ENCODE measurements around the gene RALB.

RALB gene, protein sequence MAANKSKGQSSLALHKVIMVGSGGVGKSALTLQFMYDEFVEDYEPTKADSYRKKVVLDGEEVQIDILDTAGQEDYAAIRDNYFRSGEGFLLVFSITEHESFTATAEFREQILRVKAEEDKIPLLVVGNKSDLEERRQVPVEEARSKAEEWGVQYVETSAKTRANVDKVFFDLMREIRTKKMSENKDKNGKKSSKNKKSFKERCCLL
- total RNA-seq, result 15.7 to 22.7 (median 21.0) reads per million in 3 donors

- Histone ChIP-seq H3K4me1 (ENCODE audit: control insufficient read depth, insufficient read depth, low read length, poor library complexity, severe bottlenecking) (peaks cover 8% of the 10 kb centered on the region), H3K9me3 (ENCODE audit: control insufficient read depth, low read length) (no peaks in the 10 kb centered on the region)
These were observed at the start of gene RALB for GRCh38 chr2:120252225-120253020. Gene RALB, plus strand, starts transcription at chr2:120252852. Its CDS starts 25,813 bp downstream, at chr2:120278665.

GRCh38 chr2:120203251-120204021, 49.2 kb upstream of the RALB start:
- no peak for DNase-seq
- Histone ChIP-seq H3K9me3 (ENCODE audit: control insufficient read depth, low read length) (no peaks in the 10 kb centered on the region), H3K27ac (ENCODE audit: insufficient read depth, low read length, poor library complexity, severe bottlenecking) (no peak overlapping the region), H3K27me3 (replicated peaks; ENCODE audit: control insufficient read depth, insufficient read depth, low read length, poor library complexity, severe bottlenecking) (no peaks in the 10 kb centered on the region), H3K36me3 (ENCODE audit: control insufficient read depth, insufficient read depth, low read length) (no peaks in the 10 kb centered on the region), H3K4me1 (ENCODE audit: control insufficient read depth, insufficient read depth, low read length, poor library complexity, severe bottlenecking) (no peaks in the 10 kb centered on the region), H3K4me3 (ENCODE audit: insufficient read depth, low read depth, low read length, poor library complexity, severe bottlenecking) (no peak overlapping the region)

More at GRCh38 chr2:120252225-120253020, at the start of gene RALB:
- no peaks in the 10 kb centered on the region for H3K36me3 ChIP-seq (ENCODE audit: control insufficient read depth, insufficient read depth, low read length)
- DNase-seq, result peak; percentile 97 to 98 (median 98)
- peak within 1 kb of the TSS; percentile 100 for H3K4me3 ChIP-seq (ENCODE audit: insufficient read depth, low read depth, low read length, poor library complexity, severe bottlenecking)
- peak within 1 kb of the TSS; percentile 81 for H3K27ac ChIP-seq (ENCODE audit: insufficient read depth, low read length, poor library complexity, severe bottlenecking)
- no peaks in the 10 kb centered on the region for H3K27me3 ChIP-seq (replicated peaks; ENCODE audit: control insufficient read depth, insufficient read depth, low read length, poor library complexity, severe bottlenecking)

- no peaks in the 10 kb centered on the region for H3K4me1 ChIP-seq (ENCODE audit: control insufficient read depth, insufficient read depth, low read length, poor library complexity, severe bottlenecking)
- DNase-seq, result no peak
- H3K27me3 ChIP-seq (replicated peaks; ENCODE audit: control insufficient read depth, insufficient read depth, low read length, poor library complexity, severe bottlenecking), result no peaks in the 10 kb centered on the region
- H3K4me3 ChIP-seq (ENCODE audit: insufficient read depth, low read depth, low read length, poor library complexity, severe bottlenecking), result no peak overlapping the region
- H3K36me3 ChIP-seq (ENCODE audit: control insufficient read depth, insufficient read depth, low read length), result no peaks in the 10 kb centered on the region
- no peak overlapping the region for H3K27ac ChIP-seq (ENCODE audit: insufficient read depth, low read length, poor library complexity, severe bottlenecking)
- no peaks in the 10 kb centered on the region for H3K9me3 ChIP-seq (ENCODE audit: control insufficient read depth, low read length)
These were observed 48.6 kb upstream of the RALB start for GRCh38 chr2:120204022-120204405.

GRCh38 chr2:120204417-120204816, 48.2 kb upstream of the RALB start:
- H3K36me3 ChIP-seq (ENCODE audit: control insufficient read depth, insufficient read depth, low read length), result no peaks in the 10 kb centered on the region
- no peak overlapping the region for H3K4me3 ChIP-seq (ENCODE audit: insufficient read depth, low read depth, low read length, poor library complexity, severe bottlenecking)
- no peak for DNase-seq
- H3K4me1 ChIP-seq (ENCODE audit: control insufficient read depth, insufficient read depth, low read length, poor library complexity, severe bottlenecking), result no peaks in the 10 kb centered on the region
- H3K27ac ChIP-seq (ENCODE audit: insufficient read depth, low read length, poor library complexity, severe bottlenecking), result no peak overlapping the region
- no peaks in the 10 kb centered on the region for H3K9me3 ChIP-seq (ENCODE audit: control insufficient read depth, low read length)
- H3K27me3 ChIP-seq (replicated peaks; ENCODE audit: control insufficient read depth, insufficient read depth, low read length, poor library complexity, severe bottlenecking), result no peaks in the 10 kb centered on the region

DNA sequence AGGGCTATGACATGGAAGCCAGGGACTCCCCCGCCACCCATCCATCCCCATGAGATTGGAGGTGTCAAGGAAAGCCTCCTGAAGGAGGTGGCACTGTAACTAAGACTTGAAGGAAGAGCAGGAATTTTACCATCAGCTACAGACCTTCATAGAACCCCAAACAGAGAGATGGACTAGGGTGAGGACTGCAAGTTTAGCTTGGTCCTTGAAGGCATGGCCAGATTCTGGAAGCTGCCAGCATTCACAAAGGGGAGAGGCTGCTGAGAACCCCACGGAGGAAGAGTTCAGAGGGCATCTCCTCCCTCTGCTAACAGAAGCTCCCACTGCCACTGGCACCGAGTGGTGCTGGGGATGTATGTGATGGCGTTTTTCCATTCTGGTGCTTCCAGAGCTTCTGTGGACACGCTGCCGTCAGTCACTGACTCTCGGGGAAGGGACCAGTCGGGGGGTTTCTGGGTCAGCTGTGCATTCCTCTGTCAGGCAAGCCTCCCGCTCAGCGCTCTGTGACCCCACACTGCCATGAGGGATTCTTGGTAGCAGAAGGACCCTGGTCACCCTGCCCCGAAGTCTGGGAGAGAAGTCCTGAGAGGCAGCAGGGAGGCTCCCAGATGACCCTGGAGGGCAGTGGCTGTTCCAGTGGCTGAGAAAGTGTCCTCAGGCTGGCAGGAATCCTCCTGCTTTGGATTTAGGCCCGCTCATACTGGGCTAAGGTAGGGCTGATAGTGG, 47.5 kb upstream of the RALB start:
- H3K27ac ChIP-seq (ENCODE audit: insufficient read depth, low read length, poor library complexity, severe bottlenecking), result no peak overlapping the region
- DNase-seq, result no peak
- H3K27me3 ChIP-seq (replicated peaks; ENCODE audit: control insufficient read depth, insufficient read depth, low read length, poor library complexity, severe bottlenecking), result no peaks in the 10 kb centered on the region
- H3K9me3 ChIP-seq (ENCODE audit: control insufficient read depth, low read length), result no peaks in the 10 kb centered on the region
- H3K4me1 ChIP-seq (ENCODE audit: control insufficient read depth, insufficient read depth, low read length, poor library complexity, severe bottlenecking), result peaks cover 6% of the 10 kb centered on the region
- H3K4me3 ChIP-seq (ENCODE audit: insufficient read depth, low read depth, low read length, poor library complexity, severe bottlenecking), result no peak overlapping the region
- no peaks in the 10 kb centered on the region for H3K36me3 ChIP-seq (ENCODE audit: control insufficient read depth, insufficient read depth, low read length)

GRCh38 chr2:120206022-120206581, 46.5 kb upstream of the RALB start:
- Histone ChIP-seq H3K27ac (ENCODE audit: insufficient read depth, low read length, poor library complexity, severe bottlenecking) (no peak overlapping the region), H3K36me3 (ENCODE audit: control insufficient read depth, insufficient read depth, low read length) (no peaks in the 10 kb centered on the region), H3K4me1 (ENCODE audit: control insufficient read depth, insufficient read depth, low read length, poor library complexity, severe bottlenecking) (peaks cover 11% of the 10 kb centered on the region), H3K9me3 (ENCODE audit: control insufficient read depth, low read length) (no peaks in the 10 kb centered on the region), H3K4me3 (ENCODE audit: insufficient read depth, low read depth, low read length, poor library complexity, severe bottlenecking) (no peak overlapping the region), H3K27me3 (replicated peaks; ENCODE audit: control insufficient read depth, insufficient read depth, low read length, poor library complexity, severe bottlenecking) (no peaks in the 10 kb centered on the region)
- no peak for DNase-seq

DNA sequence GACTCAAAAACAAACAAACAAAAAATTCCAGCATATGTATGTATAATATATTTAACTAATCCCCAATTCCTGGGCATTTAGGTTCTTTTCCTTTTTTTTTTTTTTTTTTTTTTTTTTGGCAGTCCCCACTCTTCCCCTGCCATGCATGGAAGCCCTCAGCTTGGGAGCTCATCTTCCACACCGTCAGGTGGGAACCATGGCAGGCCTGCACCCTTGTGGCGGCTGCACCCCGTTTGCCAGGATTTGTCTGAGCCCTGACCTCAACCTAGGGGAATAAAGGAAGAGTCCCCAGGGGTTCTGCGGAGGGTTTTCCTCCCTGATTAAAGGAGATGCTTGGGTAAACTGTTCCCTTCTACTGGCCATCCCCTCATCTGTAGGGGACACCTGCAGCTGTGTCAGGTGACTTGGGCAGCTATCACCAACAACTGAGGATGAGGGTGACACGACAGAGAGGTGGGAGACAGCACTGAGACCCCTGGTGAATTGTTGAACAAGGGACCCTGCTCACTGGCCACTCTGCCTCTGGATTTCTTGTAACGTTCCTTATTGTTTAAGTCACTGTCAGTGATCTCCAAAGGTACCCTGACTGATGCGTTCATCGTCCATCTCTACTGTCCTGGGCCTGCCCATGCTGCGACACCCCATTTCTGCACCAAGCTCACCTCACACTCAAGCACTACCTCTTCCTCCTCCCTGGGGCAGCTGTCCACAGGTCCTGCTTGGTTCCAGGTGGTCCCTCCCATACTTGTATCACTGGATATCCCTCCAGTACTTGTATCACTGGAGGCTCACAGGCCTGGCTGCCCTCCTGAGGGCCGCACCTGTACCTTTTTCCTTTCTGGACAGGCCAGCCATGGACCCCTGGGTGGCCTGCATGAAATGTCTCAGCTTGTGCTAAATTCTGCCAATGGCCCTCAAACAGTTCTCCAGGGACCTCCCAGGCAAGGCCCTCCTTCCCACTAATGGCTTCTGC, 44.0 kb upstream of the RALB start:
- Histone ChIP-seq H3K9me3 (ENCODE audit: control insufficient read depth, low read length) (no peaks in the 10 kb centered on the region), H3K27me3 (replicated peaks; ENCODE audit: control insufficient read depth, insufficient read depth, low read length, poor library complexity, severe bottlenecking) (no peaks in the 10 kb centered on the region), H3K27ac (ENCODE audit: insufficient read depth, low read length, poor library complexity, severe bottlenecking) (no peak overlapping the region), H3K4me1 (ENCODE audit: control insufficient read depth, insufficient read depth, low read length, poor library complexity, severe bottlenecking) (peaks cover 11% of the 10 kb centered on the region), H3K36me3 (ENCODE audit: control insufficient read depth, insufficient read depth, low read length) (no peaks in the 10 kb centered on the region), H3K4me3 (ENCODE audit: insufficient read depth, low read depth, low read length, poor library complexity, severe bottlenecking) (no peak overlapping the region)
- DNase-seq, result no peak

DNA sequence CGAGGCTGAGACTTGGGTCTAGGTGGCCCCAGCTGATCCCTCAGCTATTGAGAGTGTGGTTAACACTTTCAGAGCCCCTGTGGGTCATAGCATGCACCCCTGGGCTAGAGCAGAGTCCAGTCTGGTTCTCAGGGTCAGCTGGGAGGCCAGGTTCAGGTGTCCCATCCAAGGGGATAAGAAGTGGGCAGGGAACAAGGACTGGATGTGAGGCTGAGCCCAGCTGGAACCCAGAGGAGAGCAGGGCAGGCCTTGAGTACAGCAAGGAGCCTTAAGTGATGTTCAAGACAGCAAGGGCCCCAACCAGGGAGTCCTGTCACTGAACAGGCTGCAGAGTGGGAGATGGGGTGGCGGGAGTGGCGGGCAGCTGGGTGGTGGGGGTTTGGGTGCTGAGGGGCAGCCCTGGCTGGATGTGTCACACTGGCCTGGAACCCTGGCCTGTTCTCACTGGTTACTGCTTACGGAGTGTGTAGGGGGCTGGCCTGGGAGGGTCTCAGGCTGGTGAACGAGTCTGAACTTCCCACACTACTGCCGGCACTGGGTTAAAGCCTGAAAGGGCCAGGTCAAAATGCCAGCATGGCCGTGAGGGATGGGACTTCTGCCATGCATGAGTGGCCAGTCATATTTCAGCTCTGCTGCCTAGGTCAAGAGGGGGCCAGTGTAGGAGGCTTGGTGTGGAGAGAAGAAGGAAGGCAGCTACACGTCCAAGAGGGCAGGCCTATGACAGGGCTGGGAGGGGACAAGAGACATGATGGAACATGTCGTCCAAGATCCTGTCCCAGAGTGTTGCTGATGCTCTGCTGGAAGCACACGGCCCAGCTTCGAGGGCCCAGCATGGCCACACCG, 43.0 kb upstream of the RALB start:
- Histone ChIP-seq H3K4me3 (ENCODE audit: insufficient read depth, low read depth, low read length, poor library complexity, severe bottlenecking) (no peak overlapping the region), H3K27me3 (replicated peaks; ENCODE audit: control insufficient read depth, insufficient read depth, low read length, poor library complexity, severe bottlenecking) (no peaks in the 10 kb centered on the region), H3K9me3 (ENCODE audit: control insufficient read depth, low read length) (no peaks in the 10 kb centered on the region), H3K4me1 (ENCODE audit: control insufficient read depth, insufficient read depth, low read length, poor library complexity, severe bottlenecking) (peaks cover 11% of the 10 kb centered on the region), H3K36me3 (ENCODE audit: control insufficient read depth, insufficient read depth, low read length) (no peaks in the 10 kb centered on the region), H3K27ac (ENCODE audit: insufficient read depth, low read length, poor library complexity, severe bottlenecking) (peak overlapping the region; percentile 29)
- no peak for DNase-seq
